ENCODE data around the gene RC3H1. TPM values are rescaled to one million over a fixed set of nuclear protein-coding genes. Genes with fewer than 3 reads are reported as not detected.
"Not testable (repeated sequence)": the region's sequence is repeated elsewhere in the genome, so short reads cannot be mapped to it uniquely, and the experiment has no call there.

RC3H1 gene
- total RNA-seq: 33.0 and 56.4 TPM in 2 replicates

GRCh38 chr1:174022080-174022975 lies at the start of gene RC3H1:
Gene RC3H1 (minus strand): TSS chr1:174022357. CDS start chr1:173992985, 29,372 bp downstream.
- DNase-seq (ENCODE audit: low read depth): peak; percentile 54

GRCh38 chr1:174070614-174071013 lies 48.5 kb upstream of the RC3H1 start:
- DNase-seq (ENCODE audit: low read depth): no peak

- no peak for DNase-seq (ENCODE audit: low read depth)
These were observed 45.8 kb upstream of the RC3H1 start for GRCh38 chr1:174068000-174068399.

GRCh38 chr1:174060090-174060489 lies 37.9 kb upstream of the RC3H1 start:
- DNase-seq (ENCODE audit: low read depth): peak; percentile 73

- DNase-seq (ENCODE audit: low read depth): no peak
These were observed 36.5 kb upstream of the RC3H1 start for GRCh38 chr1:174058624-174059023.

GRCh38 chr1:174056609-174057008 lies 34.5 kb upstream of the RC3H1 start:
- not testable (repeated sequence) for DNase-seq (ENCODE audit: low read depth)

- DNase-seq (ENCODE audit: low read depth): not testable (repeated sequence)
These were observed 33.6 kb upstream of the RC3H1 start for GRCh38 chr1:174055797-174056196.

GRCh38 chr1:174053826-174054225 lies 31.7 kb upstream of the RC3H1 start:
- DNase-seq (ENCODE audit: low read depth): no peak

- no peak for DNase-seq (ENCODE audit: low read depth)
These were observed 30.5 kb upstream of the RC3H1 start for GRCh38 chr1:174052621-174053020.

GRCh38 chr1:174051956-174052355 lies 29.8 kb upstream of the RC3H1 start:
- DNase-seq (ENCODE audit: low read depth): no peak

- DNase-seq (ENCODE audit: low read depth): no peak
These were observed 27.4 kb upstream of the RC3H1 start for GRCh38 chr1:174049514-174049913.

- peak; percentile 33 for DNase-seq (ENCODE audit: low read depth)
These were observed 22.5 kb upstream of the RC3H1 start for GRCh38 chr1:174044418-174045222.

GRCh38 chr1:174042509-174042908 lies 20.4 kb upstream of the RC3H1 start:
- DNase-seq (ENCODE audit: low read depth): not testable (repeated sequence)

- DNase-seq (ENCODE audit: low read depth): no peak
These were observed 19.2 kb upstream of the RC3H1 start for GRCh38 chr1:174041369-174041768.

- DNase-seq (ENCODE audit: low read depth): peak; percentile 74
These were observed 18.2 kb upstream of the RC3H1 start for GRCh38 chr1:174040387-174040786.

- DNase-seq (ENCODE audit: low read depth): no peak
These were observed 16.9 kb upstream of the RC3H1 start for GRCh38 chr1:174039027-174039426.

GRCh38 chr1:174036798-174037197 lies 14.6 kb upstream of the RC3H1 start:
- no peak for DNase-seq (ENCODE audit: low read depth)

GRCh38 chr1:174036204-174036603 lies 14.0 kb upstream of the RC3H1 start:
- DNase-seq (ENCODE audit: low read depth): no peak

GRCh38 chr1:174032671-174033222 lies 10.6 kb upstream of the RC3H1 start:
- DNase-seq (ENCODE audit: low read depth): peak; percentile 42

GRCh38 chr1:174031099-174031498 lies 8.9 kb upstream of the RC3H1 start:
- DNase-seq (ENCODE audit: low read depth): no peak

- no peak for DNase-seq (ENCODE audit: low read depth)
These were observed 6.3 kb upstream of the RC3H1 start for GRCh38 chr1:174028495-174028894.

- peak; percentile 82 for DNase-seq (ENCODE audit: low read depth)
These were observed 1.3 kb upstream of the RC3H1 start for GRCh38 chr1:174023440-174023839.

GRCh38 chr1:174022976-174023277 lies 770 bp upstream of the RC3H1 start:
- no peak for DNase-seq (ENCODE audit: low read depth)

All from renal cortical epithelial cell (primary cell).